ENCODE data around the gene USF2. TPM values are rescaled to one million over a fixed set of nuclear protein-coding genes. Genes with fewer than 3 reads are reported as not detected.
"Not testable (repeated sequence)": the region's sequence is repeated elsewhere in the genome, so short reads cannot be mapped to it uniquely, and the experiment has no call there.

The USF2 gene
- total and polyA plus RNA-seq, 5 experiments from 2014 or later, result 4.5 to 232 (median 6.9) TPM

- POLR2A ChIA-PET, result interaction anchor here (2.0 kb wide), 1 partner anchor 16 kb away, joined by 4 read pairs; no protein-coding TSS in a partner anchor
- H3K4me3 Mint-ChIP-seq, result no peak overlapping the region
- ATAC-seq (no peak), DNase-seq (no peak)
- H3K27me3 Mint-ChIP-seq, result peaks cover 4 to 19% (median 7%) of the 10 kb centered on the region in 5 donors
- peaks cover 0 to 32% (median 9%) of the 10 kb centered on the region in 4 donors for H3K4me1 Mint-ChIP-seq
- H3K27ac Mint-ChIP-seq, result no peak overlapping the region
- H3K9me3 Mint-ChIP-seq, result no peaks in the 10 kb centered on the region
- peaks cover 0 to 37% (median 8%) of the 10 kb centered on the region in 3 donors for H3K36me3 Mint-ChIP-seq
Measured at GRCh38 chr19:35279374-35279773, 10.6 kb downstream of the USF2 start.

GRCh38 chr19:35279985-35280821 is 11.4 kb downstream of the USF2 start:
- Mint-ChIP-seq H3K4me1 (peaks cover 0 to 34% (median 9%) of the 10 kb centered on the region in 4 donors), H3K9me3 (no peaks in the 10 kb centered on the region), H3K27ac (peak overlapping the region in 3 of 10 donors; percentile 9 to 81 (median 46)), H3K27me3 (peaks cover 6 to 27% (median 10%) of the 10 kb centered on the region in 5 donors), H3K36me3 (peaks cover 0 to 29% (median 8%) of the 10 kb centered on the region in 3 donors), H3K4me3 (no peak overlapping the region)
- POLR2A ChIA-PET, result interaction anchor here (2.0 kb wide), 1 partner anchor 15 kb away, joined by 4 read pairs; no protein-coding TSS in a partner anchor
- ATAC-seq (peak in 1 of 2 donors; percentile 10), DNase-seq (no peak)

GRCh38 chr19:35281303-35281702 is 12.5 kb downstream of the USF2 start:
- Mint-ChIP-seq H3K4me3 (no peak overlapping the region), H3K36me3 (peaks cover 0 to 18% (median 1%) of the 10 kb centered on the region in 3 donors), H3K9me3 (no peaks in the 10 kb centered on the region), H3K27ac (peak overlapping the region in 1 of 10 donors; percentile 5), H3K27me3 (peaks cover 8 to 33% (median 12%) of the 10 kb centered on the region in 5 donors), H3K4me1 (peaks cover 0 to 36% (median 8%) of the 10 kb centered on the region in 4 donors)
- ATAC-seq (peak in 1 of 2 donors; percentile 15), DNase-seq (no peak)
- POLR2A ChIA-PET, result interaction anchor here (0.9 to 2.0 kb wide), 3 partner anchors 9 to 14 kb away, joined by 4 read pairs; no protein-coding TSS in a partner anchor

GRCh38 chr19:35284153-35285094 is 15.7 kb downstream of the USF2 start:
- ATAC-seq (no peak), DNase-seq (no peak)
- H3K4me3 Mint-ChIP-seq, result no peak overlapping the region
- POLR2A ChIA-PET, result interaction anchor here (1.1 kb wide), 1 partner anchor 12 kb away, joined by 3 read pairs; no protein-coding TSS in a partner anchor
- H3K27ac Mint-ChIP-seq, result peak overlapping the region in 3 of 10 donors; percentile 22 to 52 (median 49)
- peaks cover 0 to 1% (median 0%) of the 10 kb centered on the region in 3 donors for H3K36me3 Mint-ChIP-seq
- peaks cover 8 to 33% (median 12%) of the 10 kb centered on the region in 5 donors for H3K27me3 Mint-ChIP-seq
- H3K9me3 Mint-ChIP-seq, result no peaks in the 10 kb centered on the region
- H3K4me1 Mint-ChIP-seq, result peaks cover 0 to 34% (median 7%) of the 10 kb centered on the region in 4 donors

GRCh38 chr19:35285095-35285449 is 16.3 kb downstream of the USF2 start:
- POLR2A ChIA-PET, result interaction anchor here (1.1 kb wide), 1 partner anchor 13 kb away, joined by 3 read pairs; no protein-coding TSS in a partner anchor
- Mint-ChIP-seq H3K27me3 (peaks cover 8 to 33% (median 12%) of the 10 kb centered on the region in 5 donors), H3K36me3 (no peaks in the 10 kb centered on the region), H3K9me3 (no peaks in the 10 kb centered on the region), H3K4me3 (no peak overlapping the region), H3K27ac (peak overlapping the region in 1 of 10 donors; percentile 52), H3K4me1 (peaks cover 0 to 34% (median 7%) of the 10 kb centered on the region in 4 donors)
- DNase-seq (no peak), ATAC-seq (no peak)

GRCh38 chr19:35285465-35285864 is 16.7 kb downstream of the USF2 start:
- H3K9me3 Mint-ChIP-seq, H3K36me3 Mint-ChIP-seq: not testable (repeated sequence)

GRCh38 chr19:35286101-35286500 is 17.3 kb downstream of the USF2 start:
- not testable (repeated sequence) for H3K36me3 Mint-ChIP-seq, H3K4me3 Mint-ChIP-seq, DNase-seq, H3K9me3 Mint-ChIP-seq, H3K27ac Mint-ChIP-seq, ATAC-seq
- Mint-ChIP-seq H3K27me3 (peaks cover 8 to 33% (median 12%) of the 10 kb centered on the region in 5 donors), H3K4me1 (peaks cover 0 to 27% (median 6%) of the 10 kb centered on the region in 4 donors)
- POLR2A ChIA-PET, result interaction anchor here (0.7 kb wide), 1 partner anchor 206 kb away, joined by 5 read pairs; no protein-coding TSS in a partner anchor

More at GRCh38 chr19:35285465-35285864, 16.7 kb downstream of the USF2 start:
- not testable (repeated sequence) for H3K4me3 Mint-ChIP-seq, DNase-seq, ATAC-seq, H3K27ac Mint-ChIP-seq
- H3K4me1 Mint-ChIP-seq, result peaks cover 0 to 31% (median 7%) of the 10 kb centered on the region in 4 donors
- POLR2A ChIA-PET, result interaction anchor here (0.7 kb wide), 1 partner anchor 205 kb away, joined by 5 read pairs; no protein-coding TSS in a partner anchor
- peaks cover 8 to 33% (median 12%) of the 10 kb centered on the region in 5 donors for H3K27me3 Mint-ChIP-seq

- H3K36me3 Mint-ChIP-seq, result no peaks in the 10 kb centered on the region
- peaks cover 8 to 31% (median 12%) of the 10 kb centered on the region in 5 donors for H3K27me3 Mint-ChIP-seq
- H3K27ac Mint-ChIP-seq, result no peak overlapping the region
- peaks cover 0 to 13% (median 0%) of the 10 kb centered on the region in 4 donors for H3K4me1 Mint-ChIP-seq
- H3K4me3 Mint-ChIP-seq, result no peak overlapping the region
- no peak for ATAC-seq
- POLR2A ChIA-PET, result interaction anchor here (1.1 kb wide), 1 partner anchor 10 kb away, joined by 3 read pairs; no protein-coding TSS in a partner anchor
- no peak for DNase-seq
- H3K9me3 Mint-ChIP-seq, result no peaks in the 10 kb centered on the region
Measured at GRCh38 chr19:35287713-35288112, 19.0 kb downstream of the USF2 start.

- DNase-seq (no peak), ATAC-seq (no peak)
- Mint-ChIP-seq H3K4me3 (no peak overlapping the region), H3K4me1 (peaks cover 0 to 6% (median 0%) of the 10 kb centered on the region in 4 donors), H3K27me3 (peaks cover 7 to 25% (median 9%) of the 10 kb centered on the region in 5 donors), H3K36me3 (no peaks in the 10 kb centered on the region), H3K9me3 (no peaks in the 10 kb centered on the region), H3K27ac (no peak overlapping the region)
- POLR2A ChIA-PET, result no interaction called here
Measured at GRCh38 chr19:35288331-35288730, 19.6 kb downstream of the USF2 start.

- peaks cover 0 to 5% (median 0%) of the 10 kb centered on the region in 4 donors for H3K4me1 Mint-ChIP-seq
- no peak for DNase-seq
- H3K4me3 Mint-ChIP-seq, result no peak overlapping the region
- POLR2A ChIA-PET, result interaction anchor here (0.5 kb wide), 1 partner anchor 13 kb away, joined by 3 read pairs; no protein-coding TSS in a partner anchor
- H3K27me3 Mint-ChIP-seq, result peaks cover 4 to 19% (median 9%) of the 10 kb centered on the region in 5 donors
- no peaks in the 10 kb centered on the region for H3K36me3 Mint-ChIP-seq
- H3K9me3 Mint-ChIP-seq, result no peaks in the 10 kb centered on the region
- H3K27ac Mint-ChIP-seq, result no peak overlapping the region
- no peak for ATAC-seq
Measured at GRCh38 chr19:35288906-35289305, 20.1 kb downstream of the USF2 start.

GRCh38 chr19:35290381-35291127 is 21.8 kb downstream of the USF2 start:
- H3K4me1 Mint-ChIP-seq, result peaks cover under 1 to 9% (median 3%) of the 10 kb centered on the region in 4 donors
- H3K36me3 Mint-ChIP-seq, result no peaks in the 10 kb centered on the region
- ATAC-seq (no peak), DNase-seq (no peak)
- H3K27me3 Mint-ChIP-seq, result peaks cover 0 to 6% (median 0%) of the 10 kb centered on the region in 5 donors
- POLR2A ChIA-PET, result no interaction called here
- H3K4me3 Mint-ChIP-seq, result no peak overlapping the region
- H3K9me3 Mint-ChIP-seq, result no peaks in the 10 kb centered on the region
- peak overlapping the region in 1 of 10 donors; percentile 57 for H3K27ac Mint-ChIP-seq
